Measurements from ENCODE around the gene TFB2M.

GRCh38 chr1:246573491-246573890 is 7.4 kb upstream of the TFB2M start:
- TF ChIP-seq CTCF (IDR thresholded peaks at IDR 0.05; ENCODE audit: low read length) (no peak), EZH2phosphoT487 (IDR thresholded peaks at IDR 0.05; ENCODE audit: low read length) (no peak)
